GM21360 (cell line): ENCODE data around the gene PRR23E.

Experiments
- ATAC-seq: cut with Tn5 transposase; IDR thresholded peaks from one replicate; pipeline ENCODE4 v1.9.1; 2021; ENCODE audit warnings: mild to moderate bottlenecking, moderate library complexity; ENCODE audit not compliant: unreplicated experiment

PRR23E gene

DNA sequence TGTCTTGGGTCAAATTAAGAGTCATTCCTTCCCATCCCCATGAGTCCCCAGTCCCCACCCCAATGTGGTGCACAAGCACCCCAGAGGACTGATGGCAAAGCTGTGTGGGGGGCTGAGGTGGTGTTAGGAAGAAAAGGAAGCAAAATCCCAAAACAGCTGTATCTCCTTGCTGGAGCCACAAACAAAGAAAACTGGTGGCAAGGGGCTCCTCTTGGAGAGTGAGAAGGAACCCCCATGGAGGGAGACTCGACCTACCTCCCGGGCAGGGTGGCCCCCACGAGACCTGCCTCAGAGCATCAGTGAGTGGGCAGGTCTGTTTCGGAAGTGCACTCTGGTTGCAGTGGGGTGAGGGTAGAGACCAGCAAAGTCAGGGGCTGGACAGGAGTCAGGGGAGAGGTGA is 29.2 kb downstream of the PRR23E start:
- ATAC-seq = no peak

DNA sequence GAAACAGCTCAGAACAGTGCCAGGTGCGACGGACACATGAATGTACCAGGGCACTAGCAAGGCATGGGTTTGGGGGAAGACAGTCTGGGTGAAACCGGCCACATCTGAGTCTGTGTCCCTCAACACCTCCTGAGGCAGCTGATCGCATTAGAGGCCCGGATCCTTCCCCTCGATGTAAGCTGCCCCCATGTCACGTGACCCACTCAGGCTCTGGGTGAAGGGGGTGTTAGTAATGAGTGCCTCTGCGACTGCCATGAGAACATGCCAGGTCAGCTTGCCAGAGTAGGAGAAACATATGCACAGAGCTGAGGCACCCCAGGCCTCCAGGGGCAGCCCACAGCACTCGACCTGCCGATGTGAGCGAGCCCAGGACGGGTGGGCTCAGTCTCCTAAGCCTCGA is 29.7 kb downstream of the PRR23E start:
- ATAC-seq = no peak

DNA sequence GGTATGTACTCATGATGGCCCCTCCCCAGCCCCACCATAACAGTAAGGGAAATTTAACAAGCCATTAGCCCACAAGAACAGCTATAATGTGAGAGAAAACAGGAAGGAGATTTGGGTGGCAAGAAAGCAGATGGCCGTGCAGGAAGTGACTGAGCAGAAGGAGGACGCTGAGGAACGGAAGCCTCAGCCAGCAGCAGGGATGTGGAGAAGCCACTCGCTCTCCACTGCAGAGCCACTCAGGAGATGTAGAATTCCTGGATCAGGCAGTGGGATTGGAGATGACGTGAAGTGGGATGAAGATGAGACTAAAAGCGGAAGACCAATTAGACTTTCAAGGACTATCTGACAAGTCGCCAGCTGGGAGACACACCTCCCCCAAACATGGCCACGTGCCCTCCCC is 31.2 kb downstream of the PRR23E start:
- no peak for ATAC-seq

DNA sequence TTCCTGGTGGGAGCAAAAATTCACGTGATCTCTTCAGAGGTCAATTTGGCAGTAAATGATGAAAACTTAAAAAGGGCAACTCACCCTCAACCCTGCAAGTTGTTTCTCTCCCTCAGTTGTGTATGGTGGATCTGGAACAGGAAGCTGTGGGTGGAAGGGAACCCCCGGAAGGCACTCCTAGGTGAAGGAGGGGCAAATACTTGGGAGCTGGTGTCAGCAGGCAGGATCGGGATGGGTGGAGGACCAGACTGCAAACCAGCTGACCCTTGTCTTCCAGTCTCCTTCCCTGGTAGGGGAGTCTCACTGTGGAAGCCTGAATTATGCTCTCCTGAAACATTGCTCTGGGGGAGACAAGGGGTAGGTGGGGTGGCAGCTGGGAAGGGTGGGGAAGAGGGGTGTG is 33.5 kb downstream of the PRR23E start:
- ATAC-seq = no peak

DNA sequence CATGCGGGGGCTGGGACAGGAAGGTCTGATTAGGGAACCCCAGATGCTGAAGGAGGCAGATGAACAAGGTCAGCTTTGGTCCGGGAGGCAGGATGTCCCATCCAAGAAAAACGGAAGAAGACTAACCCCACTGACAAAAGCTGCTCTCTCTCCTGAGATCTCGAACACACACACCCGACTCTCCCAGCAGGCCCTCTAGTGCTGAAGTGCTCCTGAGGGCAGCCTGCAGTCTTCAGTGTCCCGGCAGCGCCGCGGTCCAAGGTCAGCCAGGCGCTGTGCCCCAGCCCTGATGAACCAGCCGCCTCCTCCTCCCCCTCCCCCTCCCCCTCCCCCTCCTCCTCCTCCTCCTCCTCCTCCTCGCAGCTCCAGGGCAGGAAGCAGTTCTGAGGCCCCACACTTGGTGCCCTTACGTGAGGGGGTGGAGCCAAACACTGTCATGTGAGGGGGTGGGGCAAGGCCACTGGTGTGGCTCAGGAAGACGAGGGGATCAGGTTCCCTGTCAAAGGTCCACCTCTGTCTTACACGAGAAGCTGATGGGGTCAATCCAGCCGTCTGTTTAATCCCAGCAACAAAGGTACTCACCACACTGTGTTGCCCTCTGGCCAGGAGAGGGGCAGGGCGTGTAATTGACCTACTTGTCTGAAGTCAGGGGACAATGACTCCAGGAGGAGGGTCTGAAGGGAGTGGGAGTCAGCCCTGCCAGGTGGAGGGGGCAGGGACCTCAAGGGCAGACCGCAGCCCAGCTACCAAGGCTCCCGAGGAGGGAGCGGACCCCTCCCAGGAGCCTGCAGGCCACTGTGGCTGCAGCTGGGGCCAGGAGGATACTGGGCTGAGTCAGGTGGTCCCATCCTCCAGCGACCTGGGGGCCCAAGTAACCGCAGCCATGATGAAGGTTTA is 34.3 kb downstream of the PRR23E start:
- no peak for ATAC-seq

DNA sequence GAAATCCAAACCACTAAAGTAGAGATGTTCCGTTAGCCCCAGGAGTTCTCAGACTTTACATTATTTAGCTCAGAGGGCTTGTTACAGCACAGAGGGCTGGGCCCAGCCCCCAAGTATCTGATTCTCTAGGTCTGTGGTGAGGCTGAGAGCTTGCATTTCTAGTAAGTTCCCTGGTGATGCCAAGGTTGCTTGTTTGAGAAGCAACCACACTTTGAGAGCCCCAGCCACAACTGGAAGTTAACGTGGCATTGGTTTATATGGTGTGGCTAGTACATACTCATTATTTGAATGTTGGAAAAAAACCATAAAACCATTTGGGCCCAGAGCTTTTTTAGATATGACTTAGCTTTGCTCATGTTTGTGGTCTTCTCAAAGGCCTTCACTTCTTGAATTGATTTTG is 35.9 kb downstream of the PRR23E start:
- ATAC-seq = no peak

DNA sequence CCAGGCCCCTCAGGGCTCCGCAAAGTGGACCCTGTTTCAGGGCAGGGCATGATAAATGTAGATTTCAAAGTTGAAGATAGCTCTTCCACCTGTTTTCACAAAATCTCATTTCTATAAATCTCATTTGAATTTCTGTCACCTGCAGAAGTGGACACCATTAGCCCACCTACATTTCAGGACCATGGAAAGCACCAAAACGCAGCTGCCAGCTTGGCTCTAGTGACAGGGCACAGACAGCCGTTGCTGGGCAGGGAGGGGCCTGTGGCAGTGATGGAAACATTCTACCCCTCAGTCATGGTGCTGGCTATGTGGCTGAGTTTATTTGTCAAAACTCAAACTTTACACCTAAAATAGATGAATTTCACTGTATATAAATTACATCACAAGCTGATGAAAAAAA is 40.4 kb downstream of the PRR23E start:
- no peak for ATAC-seq

DNA sequence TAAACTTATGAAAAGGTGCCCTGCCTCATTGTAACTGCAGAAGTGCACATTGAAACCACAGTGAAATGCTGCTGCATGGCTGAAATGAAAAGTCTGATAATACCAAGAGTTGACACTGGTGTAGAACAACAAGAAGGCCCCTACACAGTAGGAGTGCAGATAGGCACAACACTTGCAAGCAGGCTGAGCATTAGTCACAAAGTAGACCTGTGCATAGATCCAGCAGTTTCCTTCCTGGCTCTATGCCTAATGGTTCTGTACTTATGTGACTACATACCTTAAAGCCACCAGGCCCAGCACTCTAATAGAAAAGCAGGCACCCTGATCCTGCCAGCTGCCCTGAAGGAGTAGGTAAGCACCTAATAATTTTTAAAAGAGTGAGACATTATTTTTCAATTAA is 41.8 kb downstream of the PRR23E start:
- ATAC-seq = no peak

DNA sequence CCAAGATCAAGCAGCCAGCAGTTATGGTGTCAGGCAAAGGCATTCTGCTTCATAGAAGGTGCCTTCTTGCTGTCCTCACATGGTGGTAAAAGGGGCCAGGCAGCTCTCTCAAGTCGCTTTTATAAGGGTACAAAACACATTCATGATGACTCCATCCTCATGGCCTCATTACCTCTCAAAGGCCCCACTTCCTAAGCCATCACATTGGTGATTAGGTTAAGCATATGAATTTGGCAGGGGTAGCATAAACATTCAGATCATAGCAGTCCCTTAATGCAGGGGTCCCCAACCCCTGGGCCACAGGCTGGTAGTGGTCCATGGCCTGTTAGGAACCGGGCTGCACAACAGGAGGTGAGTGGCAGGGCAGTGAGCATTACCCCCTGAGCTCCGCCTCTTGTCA is 42.8 kb downstream of the PRR23E start:
- no peak for ATAC-seq

DNA sequence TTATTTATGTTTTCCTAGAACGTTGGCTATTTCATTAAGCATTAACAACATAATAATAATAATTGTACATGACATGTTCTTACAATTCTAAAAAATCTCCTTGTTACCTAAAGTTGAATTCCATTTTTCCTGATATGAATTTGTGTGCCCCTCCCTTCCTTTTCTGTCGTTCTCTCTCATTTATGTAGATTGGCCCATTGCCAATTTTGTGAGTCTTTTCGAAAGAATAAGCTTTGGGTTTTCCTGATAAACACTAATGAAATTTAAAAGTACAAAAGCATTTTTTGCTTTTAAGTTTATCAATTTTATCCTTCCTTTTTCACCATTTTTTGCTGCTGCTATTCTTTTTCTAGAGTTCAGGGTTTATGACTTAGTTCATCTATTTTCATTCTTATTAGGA is 44.9 kb downstream of the PRR23E start:
- ATAC-seq = no peak

DNA sequence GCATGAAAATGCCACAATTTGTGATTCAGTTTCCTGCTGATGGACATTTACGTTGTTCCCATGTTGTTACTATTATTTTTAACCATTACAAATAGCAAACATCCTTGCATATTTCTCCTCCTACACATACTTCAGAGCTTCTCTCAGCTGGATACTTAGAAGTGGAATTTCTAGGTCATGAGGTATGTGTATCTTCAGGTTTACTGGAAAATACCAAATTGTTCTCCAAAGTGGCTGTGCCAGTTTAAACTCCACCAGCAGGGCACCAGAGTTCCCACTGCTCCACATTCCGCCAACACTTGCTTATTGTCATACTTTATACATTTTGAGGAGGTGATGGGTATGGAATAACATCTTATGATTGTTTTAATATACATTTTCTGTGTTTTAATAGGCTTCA is 45.7 kb downstream of the PRR23E start:
- no peak for ATAC-seq

DNA sequence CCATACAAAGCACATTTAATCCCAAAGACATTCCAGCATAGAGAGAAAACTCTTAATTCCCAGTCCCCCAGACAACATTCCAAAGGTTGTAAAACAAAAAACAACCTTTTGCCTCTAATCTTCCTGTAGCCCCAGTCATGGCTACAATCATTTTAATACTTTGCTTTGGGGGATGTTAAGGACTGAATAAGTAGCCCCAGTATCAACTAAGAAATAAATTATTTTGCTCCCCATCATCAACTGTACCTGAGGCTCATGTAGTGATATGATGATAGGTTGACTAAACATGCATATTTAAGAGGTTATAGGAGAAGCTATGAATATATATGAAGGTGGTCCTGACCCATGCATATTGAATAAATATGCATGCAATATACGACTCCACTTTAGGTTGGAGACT is 54.4 kb downstream of the PRR23E start:
- ATAC-seq = no peak
